ENCODE data around the gene MYH14. TPM values are rescaled to one million over a fixed set of nuclear protein-coding genes. Genes with fewer than 3 reads are reported as not detected.

The MYH14 gene
- total RNA-seq, 4 donors from 2014 or later, result 8.3 to 82.1 (median 12.4) TPM

DNA sequence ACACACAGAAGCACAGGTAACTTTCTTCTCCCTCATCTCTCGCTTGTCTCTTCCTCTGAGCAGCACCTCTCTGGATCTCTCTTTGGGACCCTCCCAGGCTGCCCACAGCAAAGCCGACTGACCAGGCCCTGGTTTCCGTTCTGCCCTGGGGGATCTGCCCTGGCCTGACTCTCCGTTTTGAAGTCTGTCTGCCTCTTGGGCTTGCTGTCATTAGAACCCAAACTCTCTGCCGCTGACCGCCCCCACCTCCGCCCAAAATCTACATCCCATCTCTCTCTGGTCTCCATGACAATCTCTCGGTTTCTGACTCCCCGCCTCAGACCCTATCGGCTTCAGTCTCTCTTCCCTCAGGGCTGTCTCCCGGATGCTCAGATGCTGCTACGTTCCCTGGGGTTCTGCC lies 118.8 kb downstream of the MYH14 start:
- TF ChIP-seq CTCF (IDR thresholded peaks at IDR 0.05; ENCODE audit: low read depth), result no peak

DNA sequence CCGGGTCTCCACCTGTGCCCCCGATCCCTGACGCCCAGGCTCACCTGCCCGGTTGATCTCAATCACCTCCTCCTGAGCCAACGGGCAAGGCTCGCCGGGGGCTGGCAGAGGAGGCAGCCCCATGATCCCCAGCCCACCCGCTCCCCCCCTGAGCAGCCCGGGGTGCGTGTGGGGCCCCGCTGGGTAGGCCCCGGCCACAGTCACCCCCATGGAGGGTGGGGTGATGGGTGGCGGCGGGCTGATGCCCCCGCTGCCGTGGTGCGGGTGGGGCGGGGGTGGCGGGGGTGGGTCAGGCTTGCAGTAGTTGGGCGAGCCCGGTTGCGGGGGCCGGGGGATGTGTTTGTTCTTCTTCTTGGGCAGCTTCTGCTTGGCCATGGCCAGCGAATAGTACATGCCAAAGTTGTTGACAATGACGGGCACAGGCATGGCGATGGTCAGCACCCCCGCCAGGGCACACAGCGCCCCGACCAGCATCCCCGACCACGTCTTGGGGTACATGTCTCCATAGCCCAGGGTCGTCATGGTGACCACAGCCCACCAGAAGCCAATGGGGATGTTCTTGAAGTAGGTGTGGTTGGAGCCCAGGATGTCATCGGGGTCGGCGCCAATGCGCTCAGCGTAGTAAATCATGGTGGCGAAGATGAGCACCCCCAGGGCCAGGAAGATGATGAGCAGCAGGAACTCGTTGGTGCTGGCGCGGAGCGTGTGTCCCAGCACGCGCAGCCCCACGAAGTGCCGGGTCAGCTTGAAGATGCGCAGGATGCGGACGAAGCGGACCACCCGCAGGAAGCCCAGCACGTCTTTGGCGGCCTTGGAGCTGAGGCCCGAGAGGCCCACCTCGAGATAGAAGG lies 119.7 kb downstream of the MYH14 start:
- no peak for TF ChIP-seq CTCF (IDR thresholded peaks at IDR 0.05; ENCODE audit: low read depth)

DNA sequence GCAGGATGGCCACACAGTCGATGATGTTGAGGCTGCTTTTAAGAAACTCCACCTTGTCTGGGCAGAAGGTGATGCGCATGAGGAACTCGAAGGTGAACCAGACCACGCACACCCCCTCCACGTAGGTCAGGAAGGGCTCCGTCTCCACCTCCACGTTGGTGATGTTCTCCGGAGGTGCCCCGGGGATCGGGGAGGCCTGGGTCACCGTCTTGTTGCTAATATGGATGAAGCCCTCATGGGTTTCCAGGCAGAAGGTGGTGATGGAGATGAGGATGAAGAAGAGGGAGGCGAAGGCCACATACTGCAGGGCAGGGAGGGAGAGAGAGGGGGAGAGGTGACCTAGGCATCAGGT lies 120.3 kb downstream of the MYH14 start:
- TF ChIP-seq CTCF (IDR thresholded peaks at IDR 0.05; ENCODE audit: low read depth), result no peak

DNA sequence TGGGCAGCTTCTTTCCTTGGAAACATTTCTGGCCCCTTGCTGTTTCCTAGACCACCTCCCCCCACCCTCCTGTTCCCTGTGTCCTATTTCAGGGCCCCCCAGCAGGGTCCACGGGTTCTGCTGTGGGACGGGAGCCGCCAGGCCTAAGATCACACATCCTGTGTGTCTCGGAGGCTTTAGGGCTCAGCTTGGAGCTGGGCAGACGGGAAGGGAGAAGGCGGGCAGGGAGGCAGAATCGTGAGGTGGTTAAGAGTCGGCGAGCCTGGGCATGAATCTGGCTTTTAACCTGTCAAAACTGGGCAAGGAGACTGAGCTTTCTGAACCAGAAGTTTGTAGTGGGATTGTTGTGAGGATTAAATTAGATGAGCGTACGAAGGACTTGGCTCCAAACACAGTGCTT lies 120.9 kb downstream of the MYH14 start:
- no peak for TF ChIP-seq CTCF (IDR thresholded peaks at IDR 0.05; ENCODE audit: low read depth)

- TF ChIP-seq CTCF (IDR thresholded peaks at IDR 0.05; ENCODE audit: low read depth), result no peak
Observed at GRCh38 chr19:50325310-50326100, 122.1 kb downstream of the MYH14 start.

DNA sequence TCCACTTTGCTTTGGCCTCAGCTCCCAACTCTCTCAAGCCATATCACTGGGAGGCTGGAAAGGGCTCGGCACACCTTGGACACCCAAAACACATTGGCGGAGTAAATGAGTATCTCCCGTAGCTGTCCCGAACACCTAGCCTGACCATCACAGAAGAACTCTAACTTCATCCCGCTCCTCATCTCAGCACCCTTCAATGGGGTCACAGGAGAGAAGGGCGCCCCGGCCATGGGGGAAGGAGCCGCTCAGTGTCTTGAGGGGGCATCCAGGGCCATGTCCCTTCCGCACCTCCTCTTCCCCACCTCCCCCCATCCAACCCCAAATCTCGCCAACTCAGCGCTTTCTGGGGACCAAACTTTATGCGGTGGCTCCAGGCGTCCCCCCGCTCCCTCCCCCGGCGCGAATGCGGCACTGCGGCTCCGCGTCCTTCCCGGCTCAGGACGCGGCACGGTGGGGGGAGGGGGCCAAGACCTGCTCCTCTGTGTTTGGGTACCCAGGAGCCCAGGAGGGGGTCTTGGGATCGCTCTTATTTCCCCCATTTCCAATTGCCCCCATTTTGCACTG lies 122.8 kb downstream of the MYH14 start:
- TF ChIP-seq CTCF (IDR thresholded peaks at IDR 0.05; ENCODE audit: low read depth), result no peak

- TF ChIP-seq CTCF (IDR thresholded peaks at IDR 0.05; ENCODE audit: low read depth), result no peak
Observed at GRCh38 chr19:50327013-50327412, 123.6 kb downstream of the MYH14 start.

All from subcutaneous adipose tissue (tissue), 4 donors.